H1 (cell line): ENCODE results near the gene B3GLCT. TPM values are rescaled to one million over a fixed set of nuclear protein-coding genes. Genes with fewer than 3 reads are reported as not detected.

Experiments used
- CTCF ChIA-PET: fragments of 300-600 bp; sonication (Branson Sonifier 250); formaldehyde crosslinking; loops from one replicate; lab custom pipeline; 2021; ENCODE audit not compliant: partially characterized antibody; lab: Charles Lee
- POLR2A ChIA-PET: fragments of 300-600 bp; sonication (Branson Sonifier 250); formaldehyde crosslinking; loops from one replicate; lab custom pipeline; 2021; ENCODE audit warnings: inconsistent platforms; ENCODE audit not compliant: partially characterized antibody; lab: Charles Lee
- DNase-seq, 2 experiments: peaks; one replicate each; pipeline versions ENCODE4 v3.0.0 to v3.0.0-alpha.2; 2010 to 2022; ENCODE audit warnings: low spot score in 2 of 2, low read depth in 1 of 2, mixed read lengths in 1 of 2
- FAIRE-seq: peaks from 2 replicates; lab custom pipeline; 2011; peaks lifted over from hg19 to GRCh38; lab: Jason Lieb, UNC
- H2AFZ ChIP-seq: 2 replicates; pipeline ENCODE4 v1.8.1; 2012; ENCODE audit warnings: low read length, inconsistent platforms
- H2AK5ac ChIP-seq: 2 replicates; pipeline ENCODE4 v1.6.1; 2013; ENCODE audit warnings: low read depth, low read length
- H2BK120ac ChIP-seq: replicated peaks from 2 replicates; pipeline ENCODE3; 2013; ENCODE audit warnings: low read depth, low read length, inconsistent platforms
- H2BK12ac ChIP-seq: 2 replicates; pipeline ENCODE4 v1.6.1; 2013; ENCODE audit warnings: low read depth, low read length
- H2BK15ac ChIP-seq: 2 replicates; pipeline ENCODE4 v1.6.1; 2013; ENCODE audit warnings: low read length
- H2BK20ac ChIP-seq: 2 replicates; pipeline ENCODE4 v1.6.1; 2013; ENCODE audit warnings: low read length
- H2BK5ac ChIP-seq: 2 replicates; pipeline ENCODE4 v1.6.1; 2013; ENCODE audit warnings: low read depth, low read length
- H3K14ac ChIP-seq: 2 replicates; pipeline ENCODE4 v1.6.1; 2013; ENCODE audit warnings: inconsistent platforms; ENCODE audit not compliant: insufficient read length
- H3K18ac ChIP-seq: 2 replicates; pipeline ENCODE4 v1.6.1; 2013; ENCODE audit warnings: low read length; ENCODE audit errors: extremely low read depth
- H3K23ac ChIP-seq: 2 replicates; pipeline ENCODE4 v1.6.1; 2013; ENCODE audit warnings: inconsistent platforms; ENCODE audit not compliant: insufficient read length
- H3K23me2 ChIP-seq: 2 replicates; pipeline ENCODE4 v1.6.1; 2013; ENCODE audit warnings: low read depth, low read length
- H3K27ac ChIP-seq: 2 replicates; pipeline ENCODE4 v1.6.1; 2011; ENCODE audit warnings: low read depth, low read length, inconsistent platforms
- H3K27me3 ChIP-seq, 4 experiments: replicated peaks in 1 of 4; 1 replicate in 1 of 4; 2 replicates in 3 of 4; pipeline versions ENCODE4 v1.6.1 to v1.8.1; 2011 to 2013; ENCODE audit warnings: low read length in 3 of 4, mild to moderate bottlenecking in 3 of 4, inconsistent platforms in 2 of 4, mixed read lengths in 2 of 4, moderate library complexity in 1 of 4; ENCODE audit not compliant: control insufficient read depth in 3 of 4, insufficient read depth in 3 of 4; ENCODE audit errors: extremely low read depth in 1 of 4
- H3K36me3 ChIP-seq, 4 experiments: 2 replicates each; pipeline versions ENCODE4 v1.6.1 to v1.8.1; 2011 to 2013; ENCODE audit warnings: mild to moderate bottlenecking in 4 of 4, low read length in 3 of 4, moderate library complexity in 2 of 4, control low read depth in 1 of 4, inconsistent platforms in 1 of 4; ENCODE audit not compliant: insufficient read depth in 4 of 4, control insufficient read depth in 2 of 4
- H3K4ac ChIP-seq: replicated peaks from 2 replicates; pipeline ENCODE3; 2013; ENCODE audit warnings: low read length, low read depth, mixed read lengths, inconsistent platforms; ENCODE audit not compliant: insufficient read length
- H3K4me1 ChIP-seq, 4 experiments: replicated peaks in 1 of 4; 1 replicate in 1 of 4; 2 replicates in 3 of 4; pipeline versions ENCODE4 v1.6.1 to v1.8.1; 2011 to 2013; ENCODE audit warnings: low read length in 3 of 4, inconsistent platforms in 2 of 4, mixed read lengths in 1 of 4; ENCODE audit not compliant: insufficient read depth in 4 of 4, control insufficient read depth in 3 of 4
- H3K4me2 ChIP-seq, 2 experiments: 2 replicates each; pipeline versions ENCODE4 v1.6.1 to v1.8.1; 2011 to 2013; ENCODE audit warnings: low read depth in 2 of 2, low read length in 2 of 2, control low read depth in 1 of 2, inconsistent platforms in 1 of 2, mild to moderate bottlenecking in 1 of 2; ENCODE audit not compliant: insufficient read depth in 1 of 2
- H3K4me3 ChIP-seq, 4 experiments: fragments of 200-600, 300-600 bp in 1 of 4; sonication (generic), shearing (Covaris generic), sonication (Bioruptor Twin) in 1 of 4; 2 replicates each; pipeline versions ENCODE4 v1.5.1 to v1.8.1; 2011 to 2016; ENCODE audit warnings: low read length in 4 of 4, low read depth in 3 of 4, control low read depth in 2 of 4, inconsistent platforms in 2 of 4, mild to moderate bottlenecking in 2 of 4, mixed read lengths in 1 of 4, moderate library complexity in 1 of 4; ENCODE audit not compliant: insufficient read depth in 2 of 4; ENCODE audit errors: extremely low read depth in 1 of 4
- H3K56ac ChIP-seq: replicated peaks from 2 replicates; pipeline ENCODE3; 2013; ENCODE audit warnings: low read depth, mild to moderate bottlenecking, mixed read lengths, low read length, inconsistent platforms; ENCODE audit not compliant: insufficient read length
- H3K79me1 ChIP-seq: 2 replicates; pipeline ENCODE4 v1.6.1; 2013; ENCODE audit warnings: low read depth, low read length, control low read depth
- H3K79me2 ChIP-seq, 2 experiments: 2 replicates each; pipeline versions ENCODE4 v1.6.1 to v1.8.1; 2012 to 2013; ENCODE audit warnings: low read length in 2 of 2, mild to moderate bottlenecking in 2 of 2, inconsistent platforms in 1 of 2; ENCODE audit not compliant: insufficient read depth in 2 of 2, control insufficient read depth in 1 of 2
- H3K9ac ChIP-seq, 4 experiments: replicated peaks in 1 of 4; 1 replicate in 1 of 4; 2 replicates in 3 of 4; pipeline versions ENCODE4 v1.6.1 to v1.8.1; 2011 to 2013; ENCODE audit warnings: low read depth in 3 of 4, low read length in 3 of 4, control low read depth in 2 of 4, mild to moderate bottlenecking in 2 of 4, moderate library complexity in 2 of 4, inconsistent platforms in 1 of 4; ENCODE audit errors: extremely low read depth in 1 of 4
- H3K9me3 ChIP-seq, 2 experiments: 2 replicates each; pipeline versions ENCODE4 v1.6.1 to v1.8.1; 2012 to 2013; ENCODE audit warnings: mild to moderate bottlenecking in 2 of 2, moderate library complexity in 2 of 2, control low read depth in 1 of 2, inconsistent platforms in 1 of 2, low read depth in 1 of 2, low read length in 1 of 2, mixed read lengths in 1 of 2; ENCODE audit not compliant: insufficient read depth in 2 of 2
- H4K20me1 ChIP-seq, 2 experiments: replicated peaks in 1 of 2; 2 replicates each; pipeline versions ENCODE3 to v1.8.1; 2011 to 2013; ENCODE audit warnings: inconsistent platforms in 2 of 2, low read length in 2 of 2, mild to moderate bottlenecking in 1 of 2; ENCODE audit not compliant: insufficient read depth in 2 of 2, control insufficient read depth in 1 of 2
- H4K5ac ChIP-seq: 2 replicates; pipeline ENCODE4 v1.6.1; 2013; ENCODE audit warnings: low read length, low read depth, mixed read lengths, inconsistent platforms; ENCODE audit not compliant: insufficient read length
- H4K8ac ChIP-seq: 2 replicates; pipeline ENCODE4 v1.8.0; 2013; ENCODE audit warnings: mild to moderate bottlenecking, moderate library complexity, low read length, inconsistent platforms; ENCODE audit not compliant: insufficient read depth; ENCODE audit errors: extremely low read depth
- H4K91ac ChIP-seq: replicated peaks from 2 replicates; pipeline ENCODE3; 2013; ENCODE audit warnings: low read length, mixed read lengths, inconsistent platforms; ENCODE audit not compliant: insufficient read length
- KDM1A ChIP-seq: fragments of 200-600, 300-600 bp; sonication (generic); IDR thresholded peaks from 2 replicates; pipeline ENCODE4 v1.7.1; 2016; ENCODE audit warnings: mild to moderate bottlenecking, low read length, borderline replicate concordance
- POU5F1 ChIP-seq: IDR thresholded peaks from 2 replicates; pipeline ENCODE4 v1.6.1; 2011; ENCODE audit warnings: low read depth, mild to moderate bottlenecking, low read length, moderate library complexity
- RAD21 ChIP-seq, 2 experiments: IDR thresholded peaks in 1 of 2; conservative IDR thresholded peaks in 1 of 2; 2 replicates each; pipeline ENCODE4 v1.6.1; 2011; ENCODE audit warnings: low read depth in 2 of 2, low read length in 2 of 2, improper control_type of control experiment in 1 of 2, inconsistent platforms in 1 of 2, mild to moderate bottlenecking in 1 of 2, moderate library complexity in 1 of 2
- SIN3A ChIP-seq, 2 experiments: IDR thresholded peaks in 1 of 2; conservative IDR thresholded peaks in 1 of 2; 2 replicates each; pipeline ENCODE4 v1.6.1; 2011 to 2012; ENCODE audit warnings: low read length in 2 of 2, improper control_type of control experiment in 1 of 2, low read depth in 1 of 2, mild to moderate bottlenecking in 1 of 2
- TBP ChIP-seq: IDR thresholded peaks from 2 replicates; pipeline ENCODE4 v1.6.1; 2011; ENCODE audit warnings: low read depth, low read length, improper control_type of control experiment
- WGBS, 2 experiments: shearing (Covaris generic) in 1 of 2; methylation state at CpG; one replicate each; pipeline versions ENCODE4 v1.1.6 to v1.1.7; 2013 to 2015; ENCODE audit warnings: low lambda C conversion rate in 2 of 2, mixed read lengths in 2 of 2, inconsistent platforms in 1 of 2, low coverage in 1 of 2, missing lambda C conversion rate in 1 of 2; ENCODE audit not compliant: insufficient replicate concordance in 2 of 2, insufficient coverage in 1 of 2, insufficient read length in 1 of 2; ENCODE audit errors: extremely low coverage in 1 of 2, missing lambda C conversion rate in 1 of 2; 5-methylcytosine and 5-hydroxymethylcytosine counted together
- polyA plus RNA-seq, 7 experiments: library from polyadenylated mRNA; depleted of rRNA in 3 of 7; stranded (reverse) in 5 of 7; unstranded in 2 of 7; fragments of >200 nt in 5 of 7; fragments of 200-250 nt in 2 of 7; gene quantifications; 1 replicate in 5 of 7; 2 replicates in 1 of 7; 4 replicates in 1 of 7; pipeline versions ENCODE4 v1.2.1 to v1.2.3, GENCODE V29; 2011 to 2013; ENCODE audit warnings: missing spikeins in 2 of 7, mixed read lengths in 2 of 7
- total RNA-seq: library from RNA; stranded (reverse); fragmentation: NEBNext Ultra II Directional; extraction: Animal tissue kit (Norgen Biotek cat#: 25700); gene quantifications from 2 replicates; pipeline ENCODE4 v1.2.1, GENCODE V29; 2021
- TF ChIP-seq, protein P1 (sequence below): IDR thresholded peaks from 2 replicates; pipeline ENCODE4 v1.6.1; 2012; ENCODE audit warnings: inconsistent platforms

B3GLCT gene
- total and polyA plus RNA-seq, 2 of the 8 experiments (the other 6 are each of a cell fraction or from before 2014, with no cell fraction given) = 1.5 to 4.1 TPM

DNA sequence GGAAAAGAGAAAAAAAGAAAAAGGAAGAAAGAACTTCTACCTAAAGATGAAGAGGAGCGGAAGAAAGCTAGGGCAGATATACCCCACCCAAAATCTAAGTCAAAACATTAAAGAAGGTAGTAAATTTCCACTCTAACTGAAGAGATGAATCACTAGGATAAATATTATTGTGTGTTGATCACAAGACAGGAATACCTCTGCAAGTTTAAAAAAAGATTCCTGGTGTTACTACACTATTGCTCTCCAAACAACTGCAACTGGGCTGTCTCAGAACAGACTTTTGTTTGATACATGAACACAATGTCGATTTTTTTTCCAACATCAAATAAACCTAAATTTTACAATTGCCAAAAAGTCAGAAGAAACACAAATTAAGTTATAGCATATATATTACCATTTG lies 44.8 kb upstream of the B3GLCT start:
- Histone ChIP-seq H3K23me2 (no peaks in the 10 kb centered on the region), H3K4me3 (no peak overlapping the region), H3K4ac (no peak overlapping the region), H2BK120ac (no peak overlapping the region), H4K5ac (no peak overlapping the region), H3K9me3 (no peaks in the 10 kb centered on the region), H2BK12ac (no peak overlapping the region), H3K14ac (no peak overlapping the region), H3K9ac (no peak overlapping the region), H4K91ac (no peak overlapping the region), H3K56ac (no peak overlapping the region), H2BK5ac (no peak overlapping the region), H3K4me2 (no peak overlapping the region), H2BK20ac (no peak overlapping the region), H3K27me3 (no peaks in the 10 kb centered on the region), H3K79me2 (peaks cover 4 to 24% of the 10 kb centered on the region in 2 experiments; a peak in 3 of 4 replicates), H3K23ac (no peak overlapping the region), H3K36me3 (peaks cover 12 to 78% (median 40%) of the 10 kb centered on the region in 4 experiments), H3K18ac (no peak overlapping the region), H4K20me1 (peaks cover 3 to 5% of the 10 kb centered on the region in 2 experiments), H2AK5ac (no peak overlapping the region), H2BK15ac (no peak overlapping the region), H4K8ac (no peak overlapping the region), H3K4me1 (no peaks in the 10 kb centered on the region; a peak in 1 of 7 replicates), H3K27ac (no peak overlapping the region), H2AFZ (no peak overlapping the region), H3K79me1 (no peaks in the 10 kb centered on the region)
- CTCF ChIA-PET = no interaction called here
- no peak for TF ChIP-seq SIN3A (conservative IDR thresholded peaks at IDR 0.05 in 1 of 2, IDR thresholded peaks at IDR 0.05 in 1 of 2; ENCODE audit: low read depth in 1 of 2, low read length in 2 of 2)
- TF ChIP-seq TBP = no peak
- no peak for TF ChIP-seq KDM1A
- TF ChIP-seq, protein P1, sequence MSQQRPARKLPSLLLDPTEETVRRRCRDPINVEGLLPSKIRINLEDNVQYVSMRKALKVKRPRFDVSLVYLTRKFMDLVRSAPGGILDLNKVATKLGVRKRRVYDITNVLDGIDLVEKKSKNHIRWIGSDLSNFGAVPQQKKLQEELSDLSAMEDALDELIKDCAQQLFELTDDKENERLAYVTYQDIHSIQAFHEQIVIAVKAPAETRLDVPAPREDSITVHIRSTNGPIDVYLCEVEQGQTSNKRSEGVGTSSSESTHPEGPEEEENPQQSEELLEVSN = no peak
- TF ChIP-seq POU5F1 = no peak
- TF ChIP-seq RAD21 (IDR thresholded peaks at IDR 0.05 in 1 of 2, conservative IDR thresholded peaks at IDR 0.05 in 1 of 2; ENCODE audit: low read depth in 2 of 2, low read length in 2 of 2) = no peak
- DNase-seq (no peak), FAIRE-seq (no peak)
- WGBS, 2 experiments = 98% methylated on average over 2 of the region's 2 CpGs; no CpG with 5 or more reads in 1 of the 2 experiments
- POLR2A ChIA-PET = no interaction called here
